ENCODE measurements around the gene DPYD. TPM values are rescaled to one million over a fixed set of nuclear protein-coding genes. Genes with fewer than 3 reads are reported as not detected.

Gene DPYD
- polyA plus RNA-seq, 4 donors: 11.9 to 31.8 (median 26.0) TPM

DNA sequence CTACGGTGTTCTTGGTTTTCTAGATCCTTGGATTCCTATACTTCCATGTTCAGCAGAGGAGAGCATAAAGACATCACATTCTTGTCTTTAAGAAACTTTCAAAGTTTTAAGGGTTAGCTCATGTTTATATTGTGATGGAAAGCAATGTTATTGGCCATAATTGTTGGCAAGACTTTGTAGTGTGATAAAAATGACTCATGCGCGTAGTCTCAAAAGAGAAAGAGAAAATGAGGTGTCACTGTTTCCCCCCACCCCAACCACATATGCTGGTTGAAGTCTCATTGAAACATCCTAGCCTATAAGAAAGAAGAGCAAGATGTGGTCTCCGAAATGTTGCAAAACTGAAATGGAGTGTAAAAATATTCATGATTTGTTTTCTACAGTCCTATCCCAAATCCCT, 850.5 kb downstream of the DPYD start:
- H3K36me3 ChIP-seq (ENCODE audit: control insufficient read depth in 3 of 3, insufficient read depth in 2 of 3, low read depth in 1 of 3, low read length in 3 of 3): no peaks in the 10 kb centered on the region
- H3K27me3 ChIP-seq (ENCODE audit: control insufficient read depth in 3 of 3, insufficient read depth in 3 of 3, low read length in 3 of 3): no peaks in the 10 kb centered on the region
- H3K27ac ChIP-seq (ENCODE audit: low read depth in 1 of 3, low read length in 2 of 3): no peak overlapping the region
- H3K9me3 ChIP-seq (ENCODE audit: control insufficient read depth in 2 of 2, insufficient read depth in 1 of 2, low read depth in 1 of 2, low read length in 1 of 2): no peaks in the 10 kb centered on the region
- DNase-seq (no peak), FAIRE-seq (no peak)
- H3K4me1 ChIP-seq (ENCODE audit: control insufficient read depth in 3 of 3, insufficient read depth in 2 of 3, low read depth in 1 of 3, low read length in 2 of 3): no peaks in the 10 kb centered on the region
- 86 to 94% (median 88%) methylated on average over 4 of the region's 4 CpGs for WGBS, 3 donors
- H3K4me3 ChIP-seq (ENCODE audit: low read depth in 1 of 3, low read length in 3 of 3): no peak overlapping the region

DNA sequence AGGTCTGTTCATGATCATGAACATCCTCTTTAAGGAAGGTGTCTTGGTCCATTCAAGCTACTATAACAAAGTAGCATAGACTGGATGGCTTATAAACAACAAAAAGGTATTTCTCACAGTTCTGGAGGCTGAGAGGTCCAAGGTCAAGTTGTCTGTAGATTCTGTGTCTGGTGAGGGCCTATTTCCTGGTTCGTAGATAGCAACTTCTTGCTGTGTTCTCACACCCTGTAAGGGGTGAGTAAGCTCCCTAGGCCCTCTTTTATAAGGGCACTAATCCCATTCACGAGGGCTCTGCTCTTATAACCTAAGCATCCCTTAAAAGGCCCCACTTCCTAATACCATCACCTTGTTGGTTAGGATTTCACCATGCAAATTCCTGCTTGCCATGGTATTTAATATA, 851.5 kb downstream of the DPYD start:
- H3K27me3 ChIP-seq (ENCODE audit: control insufficient read depth in 3 of 3, insufficient read depth in 3 of 3, low read length in 3 of 3): no peaks in the 10 kb centered on the region
- no peak for DNase-seq
- H3K27ac ChIP-seq (ENCODE audit: low read depth in 1 of 3, low read length in 2 of 3): no peak overlapping the region
- no peaks in the 10 kb centered on the region for H3K36me3 ChIP-seq (ENCODE audit: control insufficient read depth in 3 of 3, insufficient read depth in 2 of 3, low read depth in 1 of 3, low read length in 3 of 3)
- no peaks in the 10 kb centered on the region for H3K9me3 ChIP-seq (ENCODE audit: control insufficient read depth in 2 of 2, insufficient read depth in 1 of 2, low read depth in 1 of 2, low read length in 1 of 2)
- no peaks in the 10 kb centered on the region for H3K4me1 ChIP-seq (ENCODE audit: control insufficient read depth in 3 of 3, insufficient read depth in 2 of 3, low read depth in 1 of 3, low read length in 2 of 3)
- no peak for FAIRE-seq
- 57 to 79% (median 58%) methylated on average over 2 of the region's 2 CpGs for WGBS, 3 donors
- H3K4me3 ChIP-seq (ENCODE audit: low read depth in 1 of 3, low read length in 3 of 3): no peak overlapping the region

DNA sequence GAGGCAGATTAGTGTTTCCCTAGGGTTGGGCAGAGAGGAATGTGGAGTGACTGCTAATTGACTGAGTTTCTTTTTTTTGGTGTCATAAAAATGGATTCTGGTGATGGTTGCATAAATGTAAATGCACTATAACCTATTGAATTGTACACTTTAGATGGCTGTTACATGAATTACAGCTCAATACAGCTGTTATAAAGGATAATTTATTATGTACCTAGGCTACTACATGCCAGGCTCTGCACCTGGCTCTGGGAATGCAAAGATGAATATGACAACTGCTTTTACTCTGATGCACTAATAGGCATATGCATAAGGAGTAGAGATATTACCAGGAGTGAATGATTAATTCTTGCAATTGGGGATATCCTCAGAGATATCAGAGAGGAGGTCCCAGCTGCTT, 854.0 kb downstream of the DPYD start:
- FAIRE-seq: no peak
- Histone ChIP-seq H3K9me3 (ENCODE audit: control insufficient read depth in 2 of 2, insufficient read depth in 1 of 2, low read depth in 1 of 2, low read length in 1 of 2) (peaks cover 0 to 4% of the 10 kb centered on the region in 2 donors), H3K27ac (ENCODE audit: low read depth in 1 of 3, low read length in 2 of 3) (no peak overlapping the region), H3K27me3 (ENCODE audit: control insufficient read depth in 3 of 3, insufficient read depth in 3 of 3, low read length in 3 of 3) (no peaks in the 10 kb centered on the region), H3K4me3 (ENCODE audit: low read depth in 1 of 3, low read length in 3 of 3) (no peak overlapping the region), H3K4me1 (ENCODE audit: control insufficient read depth in 3 of 3, insufficient read depth in 2 of 3, low read depth in 1 of 3, low read length in 2 of 3) (no peaks in the 10 kb centered on the region), H3K36me3 (ENCODE audit: control insufficient read depth in 3 of 3, insufficient read depth in 2 of 3, low read depth in 1 of 3, low read length in 3 of 3) (no peaks in the 10 kb centered on the region)
- DNase-seq: no peak

DNA sequence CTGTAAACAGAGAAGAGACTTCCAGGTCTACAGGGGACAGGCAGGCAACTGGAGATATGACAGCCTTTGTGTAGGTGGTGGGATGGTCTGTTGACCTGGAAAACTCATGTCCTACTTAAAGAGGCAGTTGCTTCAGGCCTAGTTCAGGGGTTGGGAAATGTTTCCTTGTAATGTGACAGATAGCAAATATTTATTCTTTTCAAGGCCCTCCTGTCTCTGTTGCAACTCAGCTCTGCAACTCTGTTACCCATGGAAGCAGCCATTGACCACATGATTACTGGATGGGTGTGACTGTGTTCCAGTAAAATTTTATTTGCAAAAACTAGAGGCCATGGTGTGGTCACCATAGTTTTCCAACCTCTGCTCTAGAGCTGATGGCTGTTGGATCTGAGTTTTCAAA, 857.3 kb downstream of the DPYD start:
- DNase-seq: no peak
- Histone ChIP-seq H3K36me3 (ENCODE audit: control insufficient read depth in 3 of 3, insufficient read depth in 2 of 3, low read depth in 1 of 3, low read length in 3 of 3) (no peaks in the 10 kb centered on the region), H3K9me3 (ENCODE audit: control insufficient read depth in 2 of 2, insufficient read depth in 1 of 2, low read depth in 1 of 2, low read length in 1 of 2) (peaks cover 0 to 11% of the 10 kb centered on the region in 2 donors), H3K27ac (ENCODE audit: low read depth in 1 of 3, low read length in 2 of 3) (no peak overlapping the region), H3K4me3 (ENCODE audit: low read depth in 1 of 3, low read length in 3 of 3) (no peak overlapping the region), H3K27me3 (ENCODE audit: control insufficient read depth in 3 of 3, insufficient read depth in 3 of 3, low read length in 3 of 3) (no peaks in the 10 kb centered on the region), H3K4me1 (ENCODE audit: control insufficient read depth in 3 of 3, insufficient read depth in 2 of 3, low read depth in 1 of 3, low read length in 2 of 3) (no peaks in the 10 kb centered on the region)
- FAIRE-seq: no peak

DNA sequence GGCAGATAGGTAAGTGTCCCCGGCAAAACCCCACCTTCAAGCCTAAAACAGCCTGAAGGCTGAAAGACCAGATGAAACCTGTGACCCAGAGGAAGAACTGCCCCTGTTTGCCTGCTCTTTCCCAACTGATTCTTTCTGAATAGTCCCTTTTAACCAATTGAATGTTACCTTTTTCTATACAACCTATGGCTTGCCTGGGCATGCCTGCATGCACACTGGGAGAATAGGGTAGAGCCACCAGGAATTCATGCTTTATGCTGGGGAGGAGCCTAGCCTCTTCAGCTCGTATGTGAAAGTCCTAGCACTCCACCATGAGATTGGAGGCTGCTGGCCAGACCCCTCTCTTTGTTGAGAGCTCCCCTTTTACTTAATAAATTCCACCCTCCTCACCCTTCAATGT, 859.2 kb downstream of the DPYD start:
- WGBS, 3 donors: 58 to 80% (median 58%) methylated on average over 2 of the region's 2 CpGs
- Histone ChIP-seq H3K9me3 (ENCODE audit: control insufficient read depth in 2 of 2, insufficient read depth in 1 of 2, low read depth in 1 of 2, low read length in 1 of 2) (peaks cover 0 to 19% of the 10 kb centered on the region in 2 donors), H3K4me3 (ENCODE audit: low read depth in 1 of 3, low read length in 3 of 3) (no peak overlapping the region), H3K27me3 (ENCODE audit: control insufficient read depth in 3 of 3, insufficient read depth in 3 of 3, low read length in 3 of 3) (no peaks in the 10 kb centered on the region), H3K4me1 (ENCODE audit: control insufficient read depth in 3 of 3, insufficient read depth in 2 of 3, low read depth in 1 of 3, low read length in 2 of 3) (no peaks in the 10 kb centered on the region), H3K27ac (ENCODE audit: low read depth in 1 of 3, low read length in 2 of 3) (no peak overlapping the region), H3K36me3 (ENCODE audit: control insufficient read depth in 3 of 3, insufficient read depth in 2 of 3, low read depth in 1 of 3, low read length in 3 of 3) (no peaks in the 10 kb centered on the region)
- no peak for FAIRE-seq
- DNase-seq: no peak

DNA sequence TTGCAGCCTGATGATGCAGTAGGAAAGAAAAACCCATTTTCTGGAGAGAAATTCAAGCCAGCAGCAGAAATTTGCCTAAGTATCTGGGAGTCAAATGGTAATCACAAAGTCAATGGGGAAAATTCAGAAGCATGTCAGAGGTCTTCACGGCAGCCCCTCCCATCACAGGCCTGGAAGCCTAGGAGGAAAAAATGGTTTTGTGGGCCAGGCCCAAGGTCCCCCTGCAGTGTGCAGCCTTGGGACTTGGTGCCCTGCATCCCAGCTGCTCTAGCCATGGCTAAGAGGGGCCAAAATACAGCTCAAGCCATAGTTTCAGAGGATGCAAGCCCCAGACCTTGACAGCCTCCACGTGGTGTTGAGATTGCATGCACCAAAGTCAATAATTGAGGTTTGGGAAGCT, 864.4 kb downstream of the DPYD start:
- H3K4me3 ChIP-seq (ENCODE audit: low read depth in 1 of 3, low read length in 3 of 3): no peak overlapping the region
- H3K27me3 ChIP-seq (ENCODE audit: control insufficient read depth in 3 of 3, insufficient read depth in 3 of 3, low read length in 3 of 3): no peaks in the 10 kb centered on the region
- no peak overlapping the region for H3K27ac ChIP-seq (ENCODE audit: low read depth in 1 of 3, low read length in 2 of 3)
- DNase-seq (no peak), FAIRE-seq (no peak)
- whole genome bisulfite sequencing, 3 donors: 66 to 85% (median 73%) methylated on average over 2 of the region's 2 CpGs
- no peaks in the 10 kb centered on the region for H3K36me3 ChIP-seq (ENCODE audit: control insufficient read depth in 3 of 3, insufficient read depth in 2 of 3, low read depth in 1 of 3, low read length in 3 of 3)
- no peaks in the 10 kb centered on the region for H3K4me1 ChIP-seq (ENCODE audit: control insufficient read depth in 3 of 3, insufficient read depth in 2 of 3, low read depth in 1 of 3, low read length in 2 of 3)
- peaks cover 0 to 24% of the 10 kb centered on the region in 2 donors for H3K9me3 ChIP-seq (ENCODE audit: control insufficient read depth in 2 of 2, insufficient read depth in 1 of 2, low read depth in 1 of 2, low read length in 1 of 2)

DNA sequence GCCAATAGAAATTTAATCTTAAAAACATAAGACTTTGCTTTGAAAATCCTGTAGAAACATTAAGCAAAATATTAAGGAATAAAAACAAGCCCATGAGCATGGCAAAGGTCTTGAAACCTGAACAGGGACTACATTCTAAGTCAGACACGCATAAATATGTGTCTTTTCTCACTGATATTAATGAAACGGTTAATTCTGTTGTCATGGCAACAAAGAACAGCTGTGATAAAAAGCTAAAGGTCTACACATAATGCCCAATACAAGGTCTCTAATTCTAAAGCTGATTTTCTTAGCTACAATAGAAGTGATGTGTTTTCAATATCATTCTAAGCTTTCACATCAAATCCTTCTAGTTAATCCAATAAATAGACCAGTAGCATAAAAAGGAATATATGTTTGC, 867.6 kb downstream of the DPYD start:
- FAIRE-seq (no peak), DNase-seq (no peak)
- H3K27me3 ChIP-seq (ENCODE audit: control insufficient read depth in 3 of 3, insufficient read depth in 3 of 3, low read length in 3 of 3): no peaks in the 10 kb centered on the region
- no peak overlapping the region for H3K27ac ChIP-seq (ENCODE audit: low read depth in 1 of 3, low read length in 2 of 3)
- H3K9me3 ChIP-seq (ENCODE audit: control insufficient read depth in 2 of 2, insufficient read depth in 1 of 2, low read depth in 1 of 2, low read length in 1 of 2): peaks cover 0 to 22% of the 10 kb centered on the region in 2 donors
- 51 to 71% (median 62%) methylated on average over 2 of the region's 2 CpGs for WGBS, 3 donors
- H3K36me3 ChIP-seq (ENCODE audit: control insufficient read depth in 3 of 3, insufficient read depth in 2 of 3, low read depth in 1 of 3, low read length in 3 of 3): no peaks in the 10 kb centered on the region
- H3K4me3 ChIP-seq (ENCODE audit: low read depth in 1 of 3, low read length in 3 of 3): no peak overlapping the region
- H3K4me1 ChIP-seq (ENCODE audit: control insufficient read depth in 3 of 3, insufficient read depth in 2 of 3, low read depth in 1 of 3, low read length in 2 of 3): no peaks in the 10 kb centered on the region

DNA sequence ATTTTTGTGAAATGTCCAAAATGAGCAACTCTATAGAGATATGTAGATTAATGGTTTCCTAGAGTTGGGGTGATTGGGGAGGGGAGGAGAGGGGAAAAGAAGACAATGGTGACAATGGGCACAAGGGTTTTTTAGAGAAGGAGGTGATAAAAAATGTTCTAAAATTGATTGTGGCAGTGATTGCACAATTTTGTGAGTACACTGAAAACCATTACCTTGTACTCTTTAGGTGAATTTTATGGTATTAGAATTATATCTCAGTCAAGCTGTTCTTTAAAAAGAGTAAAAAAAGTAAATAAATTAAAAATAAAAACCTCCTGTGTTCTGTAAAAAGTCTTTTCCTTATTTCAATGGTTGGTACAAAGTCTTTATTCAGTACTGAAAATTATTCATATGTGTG, 869.0 kb downstream of the DPYD start:
- no peaks in the 10 kb centered on the region for H3K4me1 ChIP-seq (ENCODE audit: control insufficient read depth in 3 of 3, insufficient read depth in 2 of 3, low read depth in 1 of 3, low read length in 2 of 3)
- peaks cover 0 to 16% of the 10 kb centered on the region in 2 donors for H3K9me3 ChIP-seq (ENCODE audit: control insufficient read depth in 2 of 2, insufficient read depth in 1 of 2, low read depth in 1 of 2, low read length in 1 of 2)
- H3K4me3 ChIP-seq (ENCODE audit: low read depth in 1 of 3, low read length in 3 of 3): no peak overlapping the region
- DNase-seq: no peak
- H3K36me3 ChIP-seq (ENCODE audit: control insufficient read depth in 3 of 3, insufficient read depth in 2 of 3, low read depth in 1 of 3, low read length in 3 of 3): no peaks in the 10 kb centered on the region
- H3K27ac ChIP-seq (ENCODE audit: low read depth in 1 of 3, low read length in 2 of 3): no peak overlapping the region
- no peaks in the 10 kb centered on the region for H3K27me3 ChIP-seq (ENCODE audit: control insufficient read depth in 3 of 3, insufficient read depth in 3 of 3, low read length in 3 of 3)
- FAIRE-seq: no peak

DNA sequence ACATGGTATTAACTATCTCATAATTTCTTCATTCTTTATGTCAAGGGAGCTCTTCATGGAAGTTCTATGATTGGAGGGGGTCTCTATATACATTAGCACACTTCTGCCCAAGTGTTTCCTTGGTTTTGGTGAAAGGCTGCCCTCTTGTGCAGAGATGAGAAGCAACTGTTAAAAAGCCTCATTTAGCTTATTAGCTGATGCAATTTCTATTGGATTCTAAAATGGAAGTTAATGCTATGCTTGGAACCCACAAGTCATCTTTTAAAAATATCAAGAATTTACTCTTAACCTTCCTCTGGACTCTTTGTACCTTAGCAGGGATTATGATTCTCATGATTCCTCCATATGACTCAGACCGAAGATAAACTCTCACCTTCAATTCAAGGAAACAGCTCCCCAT, 870.3 kb downstream of the DPYD start:
- Histone ChIP-seq H3K4me1 (ENCODE audit: control insufficient read depth in 3 of 3, insufficient read depth in 2 of 3, low read depth in 1 of 3, low read length in 2 of 3) (no peaks in the 10 kb centered on the region), H3K9me3 (ENCODE audit: control insufficient read depth in 2 of 2, insufficient read depth in 1 of 2, low read depth in 1 of 2, low read length in 1 of 2) (peaks cover 0 to 3% of the 10 kb centered on the region in 2 donors), H3K4me3 (ENCODE audit: low read depth in 1 of 3, low read length in 3 of 3) (no peak overlapping the region), H3K27ac (ENCODE audit: low read depth in 1 of 3, low read length in 2 of 3) (no peak overlapping the region), H3K27me3 (ENCODE audit: control insufficient read depth in 3 of 3, insufficient read depth in 3 of 3, low read length in 3 of 3) (no peaks in the 10 kb centered on the region), H3K36me3 (ENCODE audit: control insufficient read depth in 3 of 3, insufficient read depth in 2 of 3, low read depth in 1 of 3, low read length in 3 of 3) (no peaks in the 10 kb centered on the region)
- DNase-seq (no peak), FAIRE-seq (no peak)
- 75 to 92% (median 84%) methylated on average over 1 of the region's 1 CpG for WGBS, 3 donors
